BJ (cell line): ENCODE results near the gene RAD51B. TPM values are rescaled to one million over a fixed set of nuclear protein-coding genes. Genes with fewer than 3 reads are reported as not detected.

Experiments
- CTCF ChIA-PET: fragments of 350-600 bp; formaldehyde crosslinking; extraction: SDS; loops from one replicate; lab custom pipeline; 2021; ENCODE audit warnings: antibody characterized with exemption, inconsistent platforms; lab: Yijun Ruan, JAX
- POLR2A ChIA-PET: fragments of 300-600 bp; sonication (Branson Sonifier 250); formaldehyde crosslinking; extraction: SDS; loops from one replicate; lab custom pipeline; 2021; ENCODE audit warnings: antibody characterized with exemption; lab: Charles Lee
- DNase-seq: peaks from one replicate; pipeline ENCODE4 v3.0.0-alpha.2; 2011; ENCODE audit warnings: low read depth
- H3K27me3 ChIP-seq: 2 replicates; pipeline ENCODE4 v1.6.0; 2011; ENCODE audit warnings: low read length; ENCODE audit not compliant: control insufficient read depth, insufficient read depth
- H3K36me3 ChIP-seq: 2 replicates; pipeline ENCODE4 v1.5.1; 2011; ENCODE audit warnings: low read length; ENCODE audit not compliant: control insufficient read depth, insufficient read depth
- H3K4me3 ChIP-seq: 2 replicates; pipeline ENCODE4 v1.5.1; 2011; ENCODE audit warnings: low read depth, mild to moderate bottlenecking, control low read depth, low read length
- polyA plus RNA-seq: library from polyadenylated mRNA; depleted of rRNA; stranded (reverse); fragments of >200 nt; gene quantifications from 2 replicates; pipeline ENCODE4 v1.2.3, GENCODE V29; 2011
- TF ChIP-seq, protein P1 (sequence below): IDR thresholded peaks from 2 replicates; pipeline ENCODE4 v1.5.1; 2011; ENCODE audit warnings: low read depth, mild to moderate bottlenecking, control low read depth, inconsistent platforms, low read length, moderate library complexity; ENCODE audit not compliant: insufficient read depth

RAD51B gene
- polyA plus RNA-seq, 1 experiment = 5.6 TPM

DNA sequence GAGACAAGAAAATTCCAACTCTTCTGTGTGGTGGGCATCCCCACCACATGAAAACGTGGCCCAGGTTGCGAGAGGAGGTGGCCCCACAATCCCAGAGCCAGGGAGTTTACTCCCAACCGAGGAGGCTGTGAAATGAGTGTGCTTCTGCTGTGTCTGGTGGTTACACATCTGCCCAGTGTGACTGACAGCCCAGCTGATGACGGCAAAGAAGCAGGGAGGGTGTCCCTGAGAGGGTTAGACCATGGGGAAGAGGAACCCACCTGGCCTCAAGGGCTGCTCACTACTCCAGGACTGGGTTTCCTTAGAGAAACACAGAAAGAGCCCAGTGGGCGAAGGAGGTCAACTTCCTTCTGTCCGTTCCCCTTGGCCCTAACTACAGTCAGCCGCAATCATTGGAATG lies 948.7 kb downstream of the RAD51B start:
- H3K4me3 ChIP-seq = no peak overlapping the region
- CTCF ChIA-PET = interaction anchor here (1.2 kb wide), 1 partner anchor 57 kb away, joined by 3 read pairs; no protein-coding TSS in a partner anchor
- no peak for DNase-seq
- H3K36me3 ChIP-seq = no peaks in the 10 kb centered on the region
- POLR2A ChIA-PET = no interaction called here
- TF ChIP-seq, protein P1, sequence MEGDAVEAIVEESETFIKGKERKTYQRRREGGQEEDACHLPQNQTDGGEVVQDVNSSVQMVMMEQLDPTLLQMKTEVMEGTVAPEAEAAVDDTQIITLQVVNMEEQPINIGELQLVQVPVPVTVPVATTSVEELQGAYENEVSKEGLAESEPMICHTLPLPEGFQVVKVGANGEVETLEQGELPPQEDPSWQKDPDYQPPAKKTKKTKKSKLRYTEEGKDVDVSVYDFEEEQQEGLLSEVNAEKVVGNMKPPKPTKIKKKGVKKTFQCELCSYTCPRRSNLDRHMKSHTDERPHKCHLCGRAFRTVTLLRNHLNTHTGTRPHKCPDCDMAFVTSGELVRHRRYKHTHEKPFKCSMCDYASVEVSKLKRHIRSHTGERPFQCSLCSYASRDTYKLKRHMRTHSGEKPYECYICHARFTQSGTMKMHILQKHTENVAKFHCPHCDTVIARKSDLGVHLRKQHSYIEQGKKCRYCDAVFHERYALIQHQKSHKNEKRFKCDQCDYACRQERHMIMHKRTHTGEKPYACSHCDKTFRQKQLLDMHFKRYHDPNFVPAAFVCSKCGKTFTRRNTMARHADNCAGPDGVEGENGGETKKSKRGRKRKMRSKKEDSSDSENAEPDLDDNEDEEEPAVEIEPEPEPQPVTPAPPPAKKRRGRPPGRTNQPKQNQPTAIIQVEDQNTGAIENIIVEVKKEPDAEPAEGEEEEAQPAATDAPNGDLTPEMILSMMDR = no peak
- no peaks in the 10 kb centered on the region for H3K27me3 ChIP-seq

DNA sequence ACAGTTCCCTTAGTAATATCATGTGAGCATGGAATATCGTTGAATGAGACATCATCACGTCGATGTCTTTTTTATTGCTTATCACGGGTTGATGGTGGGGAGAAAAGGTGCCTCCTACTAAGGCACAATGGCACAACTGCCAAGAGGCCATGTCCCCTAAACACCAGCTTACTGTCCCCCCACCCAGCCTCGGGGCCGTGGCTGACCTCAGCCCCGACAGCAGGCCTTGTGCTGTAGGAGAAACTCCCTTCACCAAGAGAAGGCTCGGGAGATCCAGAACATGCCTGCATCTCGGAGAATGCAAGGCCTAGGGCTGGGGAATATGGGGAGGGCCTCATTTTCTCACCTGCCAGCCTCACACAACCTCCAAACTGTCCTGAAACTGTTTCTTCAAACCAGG lies 950.5 kb downstream of the RAD51B start:
- H3K4me3 ChIP-seq = no peak overlapping the region
- ChIA-PET POLR2A (no interaction called here), CTCF (no interaction called here)
- DNase-seq = no peak
- H3K27me3 ChIP-seq = no peaks in the 10 kb centered on the region
- TF ChIP-seq, protein P1 = no peak
- no peaks in the 10 kb centered on the region for H3K36me3 ChIP-seq

- Histone ChIP-seq H3K36me3 (no peaks in the 10 kb centered on the region), H3K27me3 (no peaks in the 10 kb centered on the region), H3K4me3 (no peak overlapping the region)
- ChIA-PET CTCF (no interaction called here), POLR2A (no interaction called here)
- DNase-seq = no peak
- TF ChIP-seq, protein P1 = no peak
Observed at GRCh38 chr14:68770553-68771286, 951.1 kb downstream of the RAD51B start.

DNA sequence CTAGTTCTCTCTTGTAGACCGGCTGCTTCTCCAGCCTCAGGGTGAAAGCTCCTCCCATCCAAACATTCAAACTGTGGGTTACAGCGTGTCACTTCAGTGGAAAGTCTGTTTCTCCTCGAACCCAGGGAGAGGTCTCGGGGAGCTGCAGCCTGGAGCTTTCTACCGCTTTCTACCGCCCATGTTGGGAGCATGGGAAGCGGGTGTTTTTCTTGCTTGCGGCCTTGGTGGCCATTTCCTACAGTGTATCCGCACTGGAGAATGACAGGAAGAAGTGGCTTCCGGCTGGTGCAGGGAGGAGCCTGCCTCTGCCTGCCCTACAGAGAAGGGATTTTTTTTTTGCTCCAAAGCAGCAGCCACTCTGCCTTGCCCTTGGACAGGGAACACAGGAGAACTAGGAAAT lies 952.1 kb downstream of the RAD51B start:
- Histone ChIP-seq H3K36me3 (no peaks in the 10 kb centered on the region), H3K4me3 (no peak overlapping the region), H3K27me3 (no peaks in the 10 kb centered on the region)
- POLR2A ChIA-PET = interaction anchor here (0.8 kb wide), 1 partner anchor 14 kb away, joined by 5 read pairs; no protein-coding TSS in a partner anchor
- no peak for DNase-seq
- CTCF ChIA-PET = interaction anchor here (0.9 kb wide), 1 partner anchor 838 kb away, joined by 3 read pairs; no protein-coding TSS in a partner anchor
- TF ChIP-seq, protein P1 = no peak

- CTCF ChIA-PET = interaction anchor here (1.6 kb wide), 1 partner anchor 13 kb away, joined by 4 read pairs; no protein-coding TSS in a partner anchor
- DNase-seq = no peak
- Histone ChIP-seq H3K36me3 (no peaks in the 10 kb centered on the region), H3K27me3 (no peaks in the 10 kb centered on the region), H3K4me3 (no peak overlapping the region)
- POLR2A ChIA-PET = no interaction called here
- TF ChIP-seq, protein P1 = no peak
Observed at GRCh38 chr14:68772761-68773381, 953.3 kb downstream of the RAD51B start.
